GM12878 (cell line): ENCODE results near the gene CCR1. TPM values are rescaled to one million over a fixed set of nuclear protein-coding genes. Genes with fewer than 3 reads are reported as not detected.

Experiments used
- ATF7 ChIP-seq: fragments of 450-650 bp; IDR thresholded peaks from 2 replicates; pipeline ENCODE4 v1.6.1; 2016; ENCODE audit warnings: low read depth, mild to moderate bottlenecking
- BCLAF1 ChIP-seq: fragments of 450-650 bp; IDR thresholded peaks from 2 replicates; pipeline ENCODE4 v1.6.1; 2017; ENCODE audit warnings: antibody characterized with exemption, mild to moderate bottlenecking, moderate library complexity
- CEBPB ChIP-seq, 2 experiments: fragments of 150-350 bp in 1 of 2; IDR thresholded peaks; 2 replicates each; pipeline ENCODE4 v1.6.1; 2012 to 2014; ENCODE audit warnings: low read depth in 2 of 2, low read length in 2 of 2, borderline replicate concordance in 1 of 2, inconsistent platforms in 1 of 2
- EP300 ChIP-seq, 2 experiments: fragments of 150-350 bp in 1 of 2; IDR thresholded peaks; 2 replicates each; pipeline ENCODE4 v1.6.1; 2011 to 2012; ENCODE audit warnings: low read depth in 2 of 2, low read length in 2 of 2, borderline replicate concordance in 1 of 2, improper control_type of control experiment in 1 of 2, inconsistent platforms in 1 of 2; ENCODE audit not compliant: control insufficient read depth in 1 of 2
- HDAC6 ChIP-seq: fragments of 200-600 bp; sonication (generic); IDR thresholded peaks from one replicate; pipeline ENCODE4 v1.8.0; 2017; ENCODE audit warnings: antibody characterized with exemption; ENCODE audit not compliant: unreplicated experiment
- JUND ChIP-seq: IDR thresholded peaks from 2 replicates; pipeline ENCODE4 v1.6.1; 2012; ENCODE audit warnings: low read depth, mild to moderate bottlenecking, low read length, improper control_type of control experiment, moderate library complexity
- MEF2A ChIP-seq: IDR thresholded peaks from 2 replicates; pipeline ENCODE4 v1.6.1; 2011; ENCODE audit warnings: low read depth, mild to moderate bottlenecking, low read length, moderate library complexity; ENCODE audit not compliant: insufficient read depth
- MLLT1 ChIP-seq: fragments of 450-650 bp; IDR thresholded peaks from 2 replicates; pipeline ENCODE4 v1.6.1; 2016; ENCODE audit warnings: mild to moderate bottlenecking
- POLR2AphosphoS5 ChIP-seq: IDR thresholded peaks from 2 replicates; pipeline ENCODE4 v1.6.1; 2011; ENCODE audit warnings: mild to moderate bottlenecking, low read length, inconsistent platforms
- RB1 ChIP-seq: fragments of 450-650 bp; formaldehyde crosslinking; IDR thresholded peaks from 2 replicates; pipeline ENCODE4 v1.6.1; 2017; ENCODE audit warnings: mild to moderate bottlenecking, borderline replicate concordance
- RELA ChIP-seq: fragments of 450-650 bp; IDR thresholded peaks from 2 replicates; pipeline ENCODE4 v1.8.0; 2014; ENCODE audit warnings: borderline replicate concordance; ENCODE audit not compliant: partially characterized antibody
- SKIL ChIP-seq: fragments of 450-650 bp; IDR thresholded peaks from 2 replicates; pipeline ENCODE4 v1.6.1; 2017; ENCODE audit warnings: mild to moderate bottlenecking, low read depth, inconsistent platforms; ENCODE audit not compliant: poor library complexity, severe bottlenecking
- STAT1 ChIP-seq: fragments of 450-650 bp; conservative IDR thresholded peaks from 2 replicates; pipeline ENCODE4 v1.6.1; 2014; ENCODE audit warnings: antibody characterized with exemption, mild to moderate bottlenecking
- SUPT20H ChIP-seq: IDR thresholded peaks from 2 replicates; pipeline ENCODE4 v1.6.1; 2011; ENCODE audit warnings: low read depth, mild to moderate bottlenecking, low read length, moderate library complexity, borderline replicate concordance; ENCODE audit not compliant: control insufficient read depth
- TAF1 ChIP-seq: IDR thresholded peaks from 2 replicates; pipeline ENCODE4 v1.6.1; 2011; ENCODE audit warnings: mild to moderate bottlenecking, low read depth, low read length, borderline replicate concordance
- ZBTB11 ChIP-seq: fragments of 450-650 bp; formaldehyde crosslinking; IDR thresholded peaks from 2 replicates; pipeline ENCODE4 v1.5.0; 2022; ENCODE audit warnings: mild to moderate bottlenecking, missing genetic modification characterization
- ZNF622 ChIP-seq: fragments of 450-650 bp; IDR thresholded peaks from 2 replicates; pipeline ENCODE4 v1.6.1; 2017; ENCODE audit warnings: mild to moderate bottlenecking, inconsistent platforms
- ZSCAN29 ChIP-seq: fragments of 450-650 bp; IDR thresholded peaks from 2 replicates; pipeline ENCODE4 v1.6.1; 2017; ENCODE audit warnings: mild to moderate bottlenecking, moderate library complexity
- polyA plus RNA-seq, 11 experiments: library from polyadenylated mRNA; depleted of rRNA in 4 of 11; unstranded in 6 of 11; stranded (reverse) in 5 of 11; fragments of >200 nt; fragmentation: Nextera tagmentation in 4 of 11; fragmentation: Illumina TruSeq in 1 of 11; extraction: Ambion mirVana in 4 of 11; extraction: Trizol in 1 of 11; gene quantifications; 1 replicate in 1 of 11; 2 replicates in 10 of 11; pipeline versions ENCODE4 v1.2.1 to v1.2.3, GENCODE V29; 2011 to 2016; ENCODE audit warnings: inconsistent platforms in 2 of 11, missing spikeins in 2 of 11, low read depth in 1 of 11
- total RNA-seq, 4 experiments: library from RNA; depleted of rRNA in 3 of 4; stranded (reverse); fragments of >200 nt in 3 of 4; fragmentation: Illumina TruSeq in 1 of 4; extraction: Trizol in 1 of 4; gene quantifications; 2 replicates each; pipeline versions ENCODE4 v1.2.1 to v1.2.3, GENCODE V29; 2013 to 2021

Gene CCR1
- total and polyA plus RNA-seq, 10 of the 15 experiments (the other 5 are each of a cell fraction or from before 2014, with no cell fraction given) = 2.3 to 11.0 (median 7.8) TPM

GRCh38 chr3:46186471-46187340, 21.4 kb downstream of the CCR1 start (continued):
- TF ChIP-seq SUPT20H (no peak), RELA (no peak), SKIL (peak; percentile 94), STAT1 (no peak), TAF1 (0 out of 2 replicates have a peak, but pooled peaks have one; percentile 18), POLR2AphosphoS5 (no peak), MLLT1 (no peak), BCLAF1 (no peak), EP300 (IDR thresholded peaks at IDR 0.05; ENCODE audit: borderline replicate concordance in 1 of 2, control insufficient read depth in 1 of 2, low read depth in 2 of 2, low read length in 2 of 2) (peak in 1 of 2 experiments; percentile 54; a peak in 2 of 4 replicates), ZBTB11 (no peak), ATF7 (0 out of 2 replicates have a peak, but pooled peaks have one; percentile 33), ZNF622 (no peak), ZSCAN29 (no peak), RB1 (no peak), MEF2A (peak; percentile 65; the same call in 1 of the 2 replicates), JUND (no peak), CEBPB (IDR thresholded peaks at IDR 0.05; ENCODE audit: borderline replicate concordance in 1 of 2, low read depth in 2 of 2, low read length in 2 of 2) (0 out of 4 replicates have a peak, but pooled peaks of 1 of the 2 experiments have one; percentile 21), HDAC6 (no peak)
